GM19025 (cell line): Measurements from ENCODE around the gene UBE3C.

ENCODE experiments used
- ATAC-seq: cut with Tn5 transposase; IDR thresholded peaks from one replicate; pipeline ENCODE4 v1.9.1; 2021; ENCODE audit warnings: mild to moderate bottlenecking, low read depth, moderate library complexity; ENCODE audit not compliant: unreplicated experiment

The UBE3C gene

DNA sequence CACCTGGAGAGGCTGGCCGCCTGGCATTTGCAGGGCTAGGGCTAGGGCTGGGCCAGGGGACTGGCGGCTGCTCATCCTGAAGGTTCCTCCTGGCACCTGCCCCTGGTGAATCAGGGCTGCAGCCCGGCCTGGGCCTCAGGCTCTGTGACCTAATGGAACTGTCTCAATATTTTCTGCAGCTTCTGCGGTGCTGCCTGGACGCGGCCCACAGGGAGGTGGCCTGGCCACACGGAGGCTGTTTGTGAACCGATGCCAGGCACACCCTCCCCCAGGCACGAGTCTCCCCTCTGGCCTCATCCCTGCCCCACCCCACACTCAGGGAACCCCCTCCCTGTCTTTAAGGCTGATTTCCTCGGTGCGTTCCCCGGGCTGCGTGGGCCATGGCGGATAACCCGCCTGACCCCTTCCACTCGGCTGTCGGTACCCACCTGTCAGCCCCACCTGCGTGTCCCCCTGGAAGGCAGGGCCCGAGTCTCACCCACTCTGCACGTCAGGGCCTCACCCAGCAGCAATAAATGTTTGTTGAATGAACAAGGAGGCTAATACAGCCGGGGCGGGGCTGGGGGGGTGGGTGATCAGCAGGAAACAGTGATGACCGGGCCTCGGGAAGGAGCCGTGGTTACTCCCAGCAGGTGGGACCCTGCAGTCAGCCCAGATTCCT is 143.5 kb downstream of the UBE3C start:
- ATAC-seq: no peak

DNA sequence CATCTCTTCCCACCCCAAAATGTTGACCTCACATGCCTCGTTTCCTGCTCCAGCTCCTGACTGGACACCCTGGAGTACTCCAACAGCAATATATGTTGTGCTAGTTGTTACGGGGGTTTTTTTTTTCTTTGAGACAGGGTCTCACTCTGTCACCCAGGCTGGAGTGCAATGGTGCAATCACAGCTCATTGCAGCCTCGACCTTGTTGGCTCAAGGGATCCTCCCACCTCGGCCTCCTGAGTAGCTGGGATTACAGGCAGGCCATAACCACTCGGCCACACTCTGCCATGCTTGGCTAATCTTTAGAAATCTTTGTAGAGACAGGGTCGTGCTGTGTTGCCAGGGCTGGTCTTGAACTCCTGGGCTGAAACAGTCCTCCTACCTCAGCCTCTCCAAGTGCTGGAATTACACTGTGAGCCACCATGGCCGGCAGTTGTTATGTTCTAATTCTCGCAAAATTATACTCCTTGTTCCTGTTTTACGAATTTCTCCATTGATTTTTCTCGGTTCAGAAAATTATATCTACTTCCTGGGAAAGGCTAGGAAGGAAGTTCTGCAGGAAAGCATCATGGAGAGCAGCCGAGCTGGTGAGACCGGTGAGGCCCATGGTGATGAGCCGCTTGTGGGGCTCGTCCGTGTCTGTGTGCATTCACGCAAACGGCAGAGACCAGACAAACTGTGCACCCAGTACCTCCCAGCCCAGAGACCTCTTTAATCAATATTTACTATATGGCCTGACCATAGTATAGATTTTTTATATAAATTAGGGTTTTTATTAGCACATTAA is 145.7 kb downstream of the UBE3C start:
- ATAC-seq: no peak

DNA sequence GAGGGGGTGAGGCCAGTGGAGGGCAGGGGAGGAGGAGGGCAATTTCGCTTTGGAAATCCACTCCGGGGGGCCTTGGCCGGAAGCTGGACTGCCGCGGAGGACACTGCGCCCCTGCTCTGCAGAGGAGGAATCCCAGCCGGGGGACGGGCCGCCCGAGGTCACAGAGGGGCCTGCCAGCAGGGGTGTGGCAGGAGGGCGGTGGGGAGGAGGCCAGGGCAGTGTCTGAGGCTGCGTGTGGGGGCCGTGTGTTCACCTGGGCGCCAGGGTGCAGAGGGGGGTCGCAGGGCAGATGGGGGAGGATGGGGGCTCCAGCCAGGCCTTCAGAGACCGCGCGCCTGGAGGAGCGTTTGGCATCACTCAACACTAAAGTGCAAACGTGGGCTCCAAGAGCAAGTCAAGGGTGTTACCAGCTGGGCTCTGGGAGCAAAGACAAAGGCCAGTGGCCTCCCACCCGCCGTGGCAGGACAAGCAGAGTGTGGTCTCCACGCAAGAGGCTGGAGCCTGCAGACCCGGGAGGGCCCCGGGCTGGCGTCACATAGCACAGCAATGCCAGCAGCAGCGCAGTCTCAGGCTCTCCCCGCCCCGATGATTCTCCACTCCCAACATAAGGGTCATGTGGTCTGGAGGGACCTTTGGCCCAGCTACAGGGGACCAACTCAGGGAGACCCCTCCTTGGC is 152.8 kb downstream of the UBE3C start:
- no peak for ATAC-seq

DNA sequence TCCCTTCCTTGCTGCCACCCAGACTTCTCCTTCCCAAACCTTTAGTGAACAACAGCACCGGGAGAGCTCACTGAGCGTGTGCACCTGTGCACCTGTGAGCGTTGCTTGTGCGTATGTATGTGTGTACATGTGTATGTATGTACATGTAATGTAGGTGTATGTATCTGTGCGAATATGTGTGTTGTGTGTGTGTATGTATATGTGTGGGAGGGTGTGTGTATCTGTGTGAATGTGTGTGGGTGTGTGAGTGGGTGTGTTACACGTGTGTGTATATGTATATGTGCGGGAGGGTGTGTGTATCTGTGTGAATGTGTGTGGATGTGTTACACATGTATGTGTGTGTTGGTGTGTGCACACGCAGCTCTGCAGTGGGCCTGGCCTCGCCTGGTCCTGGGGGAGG is 153.5 kb downstream of the UBE3C start:
- no peak for ATAC-seq

DNA sequence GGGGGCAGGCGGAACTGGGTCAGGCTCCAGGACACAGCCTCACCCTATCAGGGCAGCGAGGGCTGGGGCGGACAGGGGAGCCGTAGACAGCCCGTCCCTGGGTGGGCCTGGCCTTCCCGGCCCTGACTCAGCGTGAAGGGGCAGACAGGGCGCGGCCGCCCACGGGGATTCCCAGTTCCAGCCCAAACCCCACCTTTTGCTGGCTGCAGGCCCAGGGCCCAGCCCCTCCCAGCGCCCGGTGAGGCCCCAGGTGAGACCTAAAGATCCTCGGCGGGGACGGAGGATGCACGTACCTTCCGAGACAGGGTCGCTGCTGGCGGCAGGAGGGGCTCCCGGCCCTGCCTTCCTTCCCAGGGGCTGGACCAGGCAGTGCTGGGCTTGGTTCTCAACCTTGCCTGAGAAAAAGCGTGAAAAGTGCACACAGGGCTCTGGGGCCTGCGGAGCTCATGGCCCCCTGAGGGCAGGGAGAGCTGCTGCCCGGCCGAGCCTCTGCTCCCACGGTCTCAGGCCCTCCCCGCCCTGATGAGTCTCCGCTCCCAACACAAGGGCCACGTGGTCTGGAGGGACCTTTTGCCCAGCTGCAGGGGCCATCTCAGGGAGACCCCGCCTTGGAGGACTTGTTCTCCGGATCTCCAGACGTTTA is 154.2 kb downstream of the UBE3C start:
- no peak for ATAC-seq

DNA sequence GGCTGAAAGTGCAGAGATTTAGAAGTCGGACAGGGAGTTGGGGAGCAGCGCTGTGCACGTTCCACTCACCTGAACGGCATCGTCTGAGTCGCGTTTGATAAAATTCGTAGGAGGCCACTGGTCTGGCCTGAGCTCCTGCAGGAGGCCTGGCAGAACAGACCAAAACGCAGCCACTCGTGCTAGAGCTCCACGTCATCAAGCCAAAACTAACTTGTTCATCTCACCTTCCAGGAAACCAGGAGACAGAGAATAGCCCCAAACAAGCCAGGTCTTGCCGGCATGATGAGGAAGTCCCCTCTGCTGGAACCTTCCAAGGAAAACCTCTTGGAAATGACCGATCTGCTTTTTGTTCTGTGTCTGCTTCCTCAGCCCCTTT is 154.7 kb downstream of the UBE3C start:
- no peak for ATAC-seq

DNA sequence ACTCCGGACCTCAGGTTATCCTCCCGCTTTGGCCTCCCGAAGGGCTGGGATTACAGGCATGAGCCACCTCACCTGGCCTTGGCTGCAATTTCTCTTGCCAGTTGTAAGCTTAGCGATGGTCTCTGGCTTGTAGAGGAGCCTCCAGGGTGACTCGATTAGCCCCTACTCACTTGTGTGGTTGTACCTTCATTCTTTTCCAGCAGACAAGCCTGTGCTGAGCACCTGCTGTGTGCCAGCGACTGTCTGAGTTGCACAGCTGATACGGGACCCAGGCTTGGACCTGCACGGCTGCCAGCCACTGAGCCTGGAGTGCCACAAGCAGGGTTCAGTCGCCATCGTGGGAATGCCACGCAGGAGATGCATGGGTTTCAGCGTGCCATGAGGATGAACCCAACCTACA is 156.0 kb downstream of the UBE3C start:
- ATAC-seq: no peak

DNA sequence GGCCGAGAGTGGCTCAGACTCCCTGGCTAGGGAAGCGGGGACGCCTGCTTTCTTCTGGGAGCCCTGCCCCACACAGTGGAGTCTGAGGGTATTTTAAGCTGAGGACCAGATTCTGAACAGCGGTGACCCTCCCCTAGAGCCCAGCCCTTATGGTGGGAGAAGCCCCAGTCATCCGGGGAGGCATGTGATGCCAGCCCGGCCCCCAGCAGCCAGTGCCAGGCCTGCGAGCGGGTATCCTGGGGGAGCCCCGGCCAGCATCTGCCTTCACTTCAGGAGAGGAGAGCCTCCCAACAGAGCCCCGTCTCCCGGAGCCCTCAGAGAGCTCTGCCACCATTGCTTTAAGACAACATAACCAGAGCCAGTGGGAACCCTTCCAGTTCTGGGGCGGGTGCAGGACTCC is 156.6 kb downstream of the UBE3C start:
- no peak for ATAC-seq

DNA sequence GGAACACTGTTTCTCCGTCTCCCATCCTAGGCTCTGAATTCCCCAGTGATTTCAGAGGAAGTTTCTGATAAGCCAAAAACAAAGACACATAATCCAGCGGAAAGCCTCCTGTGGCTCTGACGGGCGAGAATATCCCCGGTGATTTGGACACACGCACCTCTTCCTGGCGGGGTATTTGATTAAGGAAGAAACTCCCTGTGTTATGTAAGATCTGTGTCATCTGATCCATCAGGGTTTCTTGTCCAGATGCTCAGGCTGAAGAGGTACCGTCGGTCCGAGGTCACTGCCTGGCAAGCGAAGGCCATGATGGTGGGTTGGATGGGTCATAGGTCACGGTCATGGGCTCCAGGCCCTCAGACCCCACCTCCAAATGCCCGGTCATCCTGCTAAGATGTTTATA is 158.5 kb downstream of the UBE3C start:
- ATAC-seq: no peak

DNA sequence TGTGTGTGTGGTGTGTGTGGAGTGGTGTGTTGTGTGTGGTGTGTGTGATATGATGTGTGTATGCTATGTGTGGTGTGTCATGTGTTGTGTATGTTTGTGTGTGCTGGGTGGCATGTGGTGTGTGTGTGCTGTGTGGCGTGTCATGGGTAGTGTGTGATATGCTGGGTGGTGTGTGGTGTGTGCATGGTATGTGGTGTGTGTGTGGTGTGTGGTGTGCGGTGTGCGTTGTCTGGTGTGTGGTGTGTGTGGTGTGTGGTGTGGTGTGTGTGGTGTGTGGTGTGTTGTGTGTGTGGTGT is 160.5 kb downstream of the UBE3C start:
- ATAC-seq: no peak

DNA sequence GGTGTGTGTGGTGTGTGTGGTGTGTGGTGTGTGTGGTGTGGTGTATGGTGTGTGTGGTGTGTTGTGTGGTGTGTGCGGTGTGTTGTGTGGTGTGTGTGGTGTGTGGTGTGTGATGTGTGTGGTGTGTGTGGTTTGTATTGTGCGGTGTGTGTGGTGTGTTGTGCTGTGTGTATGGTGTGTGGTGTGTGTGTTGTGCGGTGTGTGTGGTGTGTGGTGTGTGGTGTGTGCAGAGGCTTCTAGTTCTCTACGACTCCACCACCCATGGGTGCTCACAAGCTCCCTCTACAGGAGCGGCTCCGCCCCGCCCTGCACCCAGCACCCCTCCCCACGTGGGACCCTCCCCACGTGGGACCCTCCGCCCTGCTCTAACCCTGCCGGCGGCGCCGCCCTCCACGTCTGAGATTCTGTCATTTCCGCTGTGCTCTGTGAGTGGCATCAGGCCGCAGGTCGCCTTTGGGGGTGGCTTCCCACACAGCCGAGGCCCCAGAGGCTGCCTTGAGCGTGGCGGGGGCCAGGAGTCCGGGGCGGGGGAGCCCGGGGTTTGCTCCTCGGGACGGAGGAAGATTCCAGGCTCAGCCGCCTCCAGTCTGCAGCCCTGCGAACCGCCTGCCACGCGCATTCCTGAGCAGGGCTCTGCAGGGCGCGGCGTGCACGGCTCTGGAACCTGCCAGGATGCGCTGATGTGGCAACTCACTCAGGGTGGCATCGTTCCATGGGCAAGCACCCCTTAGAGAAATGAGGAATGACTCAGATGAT is 161.1 kb downstream of the UBE3C start:
- ATAC-seq: no peak

DNA sequence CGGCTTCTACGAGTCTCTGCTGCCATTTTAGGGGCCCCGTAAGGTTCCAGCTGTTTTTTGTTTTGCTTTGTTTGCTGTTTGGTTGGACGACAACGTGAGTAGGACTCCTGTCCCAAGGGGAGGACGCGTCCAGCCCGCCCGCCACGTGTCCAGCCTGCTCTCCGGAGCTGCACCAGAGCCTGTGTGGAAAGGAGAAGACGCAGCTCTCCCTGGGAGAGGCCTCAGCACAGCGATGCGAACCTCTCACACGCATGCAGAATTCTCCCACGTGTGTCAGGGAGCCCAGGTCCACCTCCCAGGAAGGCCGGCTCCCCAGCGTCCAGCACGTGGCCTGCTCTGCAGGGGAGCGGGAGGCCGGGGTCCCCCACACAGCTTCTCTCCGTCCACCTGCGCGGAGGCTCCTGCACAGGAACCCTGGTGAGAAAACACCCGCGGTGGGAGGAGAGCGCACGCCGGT is 161.7 kb downstream of the UBE3C start:
- no peak for ATAC-seq

DNA sequence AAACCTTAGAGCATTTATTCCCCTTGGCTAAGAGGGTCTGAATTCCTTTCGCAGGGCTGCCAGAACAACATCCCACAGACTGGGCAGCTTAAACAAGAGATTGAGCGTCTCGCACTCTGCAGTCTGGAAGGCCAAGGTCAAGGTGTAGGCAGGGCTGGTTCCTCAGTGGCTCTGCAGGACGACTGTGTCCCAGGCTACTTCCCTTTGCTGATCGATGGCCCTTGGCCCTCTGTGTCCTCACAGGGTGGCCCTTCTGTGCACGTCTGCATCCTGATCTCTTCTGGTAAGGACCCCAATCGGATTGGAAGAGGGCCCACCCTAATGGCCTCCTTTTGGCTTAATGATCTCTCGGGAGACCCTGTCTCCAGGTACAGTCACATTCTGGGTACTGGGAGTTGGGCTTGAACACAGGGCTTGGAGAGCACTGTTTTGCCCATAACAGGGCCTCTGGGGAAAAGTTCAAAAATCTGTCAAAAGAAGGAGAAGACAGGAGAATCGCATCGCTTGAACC is 162.9 kb downstream of the UBE3C start:
- ATAC-seq: no peak

DNA sequence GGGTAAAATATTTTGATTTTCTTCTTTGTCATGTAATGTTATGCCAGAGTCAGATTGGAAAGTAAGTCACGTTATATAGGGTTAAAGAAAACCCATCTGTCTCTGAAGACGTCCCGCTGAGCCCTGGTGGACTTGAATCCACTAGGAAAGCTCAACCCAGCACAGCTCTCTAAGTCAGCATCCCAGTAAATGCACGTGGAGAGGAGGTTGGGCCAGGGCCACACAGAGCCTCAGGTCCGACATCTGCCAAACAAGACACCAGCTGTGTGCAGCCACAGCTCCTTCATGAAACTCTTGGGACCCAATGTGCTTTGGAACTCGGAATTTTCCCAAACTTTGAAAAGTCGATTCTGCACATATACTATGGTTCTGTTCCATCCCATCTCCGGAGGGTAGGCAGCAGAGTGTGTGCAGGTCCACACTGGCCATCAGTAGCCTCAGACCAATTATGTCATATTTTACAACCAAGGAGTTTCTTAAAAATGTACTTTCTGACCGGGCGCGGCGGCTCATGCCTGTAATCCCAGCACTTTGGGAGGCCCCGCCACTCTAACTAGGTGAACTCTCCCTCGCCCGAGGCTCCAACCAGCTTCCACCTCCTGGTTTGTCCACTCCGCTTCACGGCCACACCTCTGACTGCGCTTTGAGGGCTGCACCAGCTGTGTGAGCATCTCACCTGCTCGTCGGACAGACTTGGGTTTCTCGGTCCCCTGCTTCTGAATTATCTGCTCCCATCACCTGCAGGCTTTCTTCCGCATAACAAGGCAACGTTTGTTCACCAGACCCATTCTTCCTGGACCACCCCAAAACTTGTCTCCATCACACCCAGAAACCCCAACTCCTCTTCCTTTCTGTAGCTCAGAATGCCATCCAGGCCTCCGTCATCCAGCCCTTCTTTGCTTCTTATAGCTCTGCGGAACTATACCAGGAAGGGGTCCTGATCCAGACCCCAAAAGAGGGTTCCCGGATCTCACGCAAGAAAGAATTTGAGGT is 168.4 kb downstream of the UBE3C start:
- ATAC-seq: no peak

DNA sequence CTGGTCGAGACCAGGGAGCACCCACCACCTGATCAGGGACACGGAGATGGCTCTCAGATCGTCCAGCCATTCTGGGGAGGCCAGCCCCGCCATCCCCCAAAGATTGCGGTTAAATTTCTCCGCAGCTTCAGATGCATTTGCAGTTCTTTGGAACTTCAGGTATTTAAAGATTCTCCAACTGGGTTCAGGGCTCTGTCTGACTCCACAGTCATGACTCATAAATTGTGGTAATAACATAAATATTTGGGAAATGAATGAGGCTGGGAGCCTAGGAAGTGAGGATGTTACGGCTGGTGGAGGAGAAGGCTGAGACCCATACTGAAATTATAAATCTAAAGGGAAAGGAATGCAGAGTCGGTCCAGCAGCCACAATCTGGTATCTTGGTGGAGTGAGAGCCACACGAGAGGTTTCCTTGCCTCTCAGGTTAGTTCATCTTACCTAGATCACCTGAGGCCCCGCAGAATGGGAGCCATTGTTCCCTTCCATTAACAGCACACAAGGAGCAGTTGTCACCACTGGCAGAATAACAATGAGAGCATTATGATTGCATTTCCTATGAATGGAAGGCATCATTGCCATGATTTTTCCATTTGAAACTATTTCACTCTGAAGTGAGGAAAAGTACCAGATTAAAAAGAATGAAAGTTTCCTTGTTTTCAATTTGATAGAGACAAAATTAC is 171.4 kb downstream of the UBE3C start:
- no peak for ATAC-seq

DNA sequence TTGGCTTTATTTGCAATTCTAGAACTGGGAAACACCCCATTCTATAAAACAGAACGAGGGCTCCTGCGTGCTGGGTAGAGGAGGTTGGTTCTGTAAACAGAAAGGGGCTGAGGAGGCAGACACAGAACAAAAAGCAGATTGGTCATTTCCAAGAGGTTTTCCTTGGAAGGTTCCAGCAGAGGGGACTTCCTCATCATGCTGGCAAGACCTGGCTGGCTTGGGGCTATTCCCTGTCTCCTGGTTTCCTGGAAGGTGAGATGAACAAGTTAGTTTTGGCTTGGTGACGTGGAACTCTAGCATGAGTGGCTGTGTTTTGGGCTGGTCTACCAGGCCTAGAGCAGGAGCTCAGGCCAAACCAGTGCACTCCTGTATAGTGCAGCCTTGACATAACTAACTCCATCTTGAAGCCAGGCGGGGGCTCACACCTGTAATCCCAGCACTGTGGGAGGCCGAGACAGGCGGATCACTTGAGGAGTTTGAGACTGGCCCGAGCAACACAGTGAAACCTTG is 172.0 kb downstream of the UBE3C start:
- ATAC-seq: no peak

DNA sequence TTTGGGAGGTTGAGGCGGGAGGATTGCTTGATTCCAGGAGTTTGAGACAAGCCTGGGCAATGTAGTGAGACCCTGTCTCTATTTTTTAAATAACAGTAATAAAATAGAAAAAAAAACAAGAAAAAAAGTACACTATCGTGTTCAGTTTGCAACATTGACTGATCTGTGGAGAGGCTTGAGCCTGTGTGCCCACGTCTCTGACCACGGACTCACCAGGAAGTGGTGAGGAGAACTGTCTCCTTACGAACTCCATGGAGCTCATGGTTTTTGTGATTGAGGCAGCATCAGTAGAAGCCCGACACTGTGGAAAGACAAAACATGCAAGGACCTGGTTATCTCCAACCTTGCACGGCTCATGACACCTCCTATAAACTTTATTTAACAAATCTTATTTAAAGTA is 174.2 kb downstream of the UBE3C start:
- ATAC-seq: no peak

DNA sequence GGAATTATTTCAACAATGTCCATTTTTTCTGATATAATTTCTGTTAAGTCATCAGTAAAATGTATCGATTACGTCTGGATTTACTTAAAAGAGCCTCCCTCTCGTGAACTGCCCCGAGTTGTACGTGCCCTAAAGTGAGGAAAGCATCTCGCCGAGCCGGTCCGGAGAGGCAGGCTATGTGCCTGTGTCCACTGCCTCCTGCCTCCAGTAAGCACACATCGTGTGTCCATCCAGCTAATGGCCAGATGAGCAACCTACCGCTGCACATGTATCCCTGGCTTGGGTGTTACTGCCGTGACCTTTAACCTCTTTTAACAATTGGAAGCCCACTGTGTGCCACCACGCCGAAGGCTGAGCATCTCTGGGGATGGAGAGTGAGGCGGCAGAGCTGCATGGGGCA is 174.9 kb downstream of the UBE3C start:
- ATAC-seq: no peak
